Measurements from ENCODE around the gene GAS7.
"Not testable (repeated sequence)": the region's sequence is repeated elsewhere in the genome, so short reads cannot be mapped to it uniquely, and the experiment has no call there.

GAS7 gene

GRCh38 chr17:9943343-9943742 is 255.1 kb downstream of the GAS7 start:
- DNase-seq (ENCODE audit: low spot score): no peak

GRCh38 chr17:9942885-9943284 is 255.5 kb downstream of the GAS7 start:
- DNase-seq (ENCODE audit: low spot score): no peak

- no peak for DNase-seq (ENCODE audit: low spot score)
Observed at GRCh38 chr17:9941305-9941704, 257.1 kb downstream of the GAS7 start.

- DNase-seq (ENCODE audit: low spot score): no peak
Observed at GRCh38 chr17:9940841-9941240, 257.6 kb downstream of the GAS7 start.

- DNase-seq (ENCODE audit: low spot score): no peak
Observed at GRCh38 chr17:9938764-9939163, 259.6 kb downstream of the GAS7 start.

GRCh38 chr17:9937901-9938300 is 260.5 kb downstream of the GAS7 start:
- no peak for DNase-seq (ENCODE audit: low spot score)

- DNase-seq (ENCODE audit: low spot score): peak; percentile 24
Observed at GRCh38 chr17:9937241-9937761, 261.1 kb downstream of the GAS7 start.

GRCh38 chr17:9936095-9936494 is 262.3 kb downstream of the GAS7 start:
- no peak for DNase-seq (ENCODE audit: low spot score)

- no peak for DNase-seq (ENCODE audit: low spot score)
Observed at GRCh38 chr17:9935408-9935807, 263.0 kb downstream of the GAS7 start.

GRCh38 chr17:9934331-9934730 is 264.1 kb downstream of the GAS7 start:
- DNase-seq (ENCODE audit: low spot score): no peak

- DNase-seq (ENCODE audit: low spot score): no peak
Observed at GRCh38 chr17:9932491-9932890, 265.9 kb downstream of the GAS7 start.

GRCh38 chr17:9931144-9931741 is 267.2 kb downstream of the GAS7 start:
- DNase-seq (ENCODE audit: low spot score): no peak

GRCh38 chr17:9929871-9930270 is 268.5 kb downstream of the GAS7 start:
- DNase-seq (ENCODE audit: low spot score): no peak

- DNase-seq (ENCODE audit: low spot score): no peak
Observed at GRCh38 chr17:9928601-9929333, 269.6 kb downstream of the GAS7 start.

- DNase-seq (ENCODE audit: low spot score): no peak
Observed at GRCh38 chr17:9926150-9926804, 272.1 kb downstream of the GAS7 start.

- no peak for DNase-seq (ENCODE audit: low spot score)
Observed at GRCh38 chr17:9925457-9925856, 272.9 kb downstream of the GAS7 start.

- DNase-seq (ENCODE audit: low spot score): peak; percentile 91
Observed at GRCh38 chr17:9924735-9925191, 273.6 kb downstream of the GAS7 start.

- no peak for DNase-seq (ENCODE audit: low spot score)
Observed at GRCh38 chr17:9922012-9922848, 276.2 kb downstream of the GAS7 start.

GRCh38 chr17:9921216-9921615 is 277.2 kb downstream of the GAS7 start:
- not testable (repeated sequence) for DNase-seq (ENCODE audit: low spot score)

GRCh38 chr17:9918804-9919352 is 279.5 kb downstream of the GAS7 start:
- DNase-seq (ENCODE audit: low spot score): no peak

- no peak for DNase-seq (ENCODE audit: low spot score)
Observed at GRCh38 chr17:9918352-9918751, 280.1 kb downstream of the GAS7 start.

- DNase-seq (ENCODE audit: low spot score): no peak
Observed at GRCh38 chr17:9917801-9918200, 280.6 kb downstream of the GAS7 start.

Measured in pons (tissue), 1 donor.